Esophagus squamous epithelium (tissue), 5 donors: Measurements from ENCODE around the gene DNAJB8. TPM values are rescaled to one million over a fixed set of nuclear protein-coding genes. Genes with fewer than 3 reads are reported as not detected.
A peak's percentile ranks its signal among the peaks of the same experiment; 100 is the strongest.

ENCODE experiments used
- DNase-seq: peaks from one replicate; lab custom pipeline; 2025; lab: John Stamatoyannopoulos, UW
- H3K27ac ChIP-seq, 4 donors: fragments of 200-600 bp; sonication (generic); one replicate each; pipeline ENCODE4 v1.5.1; 2016 to 2019; ENCODE audit warnings: mild to moderate bottlenecking in 1 of 4
- H3K27me3 ChIP-seq, 4 donors: fragments of 200-600 bp; sonication (generic); 1 replicate in 3 of 4; 2 replicates in 1 of 4; pipeline versions ENCODE4 v1.5.1 to v1.6.0; 2017 to 2021; ENCODE audit warnings: antibody characterized with exemption in 1 of 4
- H3K36me3 ChIP-seq, 3 donors: fragments of 200-600 bp; sonication (generic); one replicate each; pipeline ENCODE4 v1.5.1; 2016 to 2019
- H3K4me1 ChIP-seq, 3 donors: fragments of 200-600 bp; sonication (generic); one replicate each; pipeline ENCODE4 v1.5.1; 2017 to 2019
- H3K4me3 ChIP-seq, 4 donors: fragments of 200-600 bp; sonication (generic); 1 replicate in 3 of 4; 2 replicates in 1 of 4; pipeline ENCODE4 v1.5.1; 2016 to 2019; ENCODE audit warnings: mild to moderate bottlenecking in 2 of 4, moderate library complexity in 1 of 4
- H3K9me3 ChIP-seq, 3 donors: fragments of 200-600 bp; sonication (generic); one replicate each; pipeline ENCODE4 v1.5.1; 2016 to 2019
- CTCF ChIP-seq, 6 experiments: fragments of 450-650 bp in 4 of 6; fragments of 200-600 bp in 2 of 6; sonication (generic) in 2 of 6; IDR thresholded peaks; one replicate each; pipeline ENCODE4 v1.5.1; 2016 to 2019; ENCODE audit warnings: antibody characterized with exemption in 6 of 6, mild to moderate bottlenecking in 4 of 6, moderate library complexity in 4 of 6
- POLR2A ChIP-seq, 4 donors: fragments of 450-650 bp; IDR thresholded peaks; one replicate each; pipeline ENCODE4 v1.6.1; 2017; ENCODE audit warnings: antibody characterized with exemption in 4 of 4, mild to moderate bottlenecking in 4 of 4, moderate library complexity in 3 of 4
- WGBS, 2 donors: methylation state at CpG; one replicate each; pipeline ENCODE4 v1.1.5; 2018; 5-methylcytosine and 5-hydroxymethylcytosine counted together
- intact Hi-C: fragments of 100-400 bp; cut with DNase I; formaldehyde crosslinking; loops from one replicate; pipeline ENCODE4 v1.15.0; 2022
- total RNA-seq, 4 donors: library from RNA; depleted of rRNA; stranded (reverse); fragments of >200 nt; gene quantifications; one replicate each; pipeline ENCODE4 v1.1.0, GENCODE V29; 2016
- donor health status: DM: yes; HTN: yes; CAD: no.

The DNAJB8 gene
- total RNA-seq, 4 donors from 2014 or later, result not detected

GRCh38 chr3:128480717-128481437 is 14.2 kb upstream of the DNAJB8 start:
- TF ChIP-seq CTCF (IDR thresholded peaks at IDR 0.05) (no peak), POLR2A (IDR thresholded peaks at IDR 0.05) (no peak)
- Histone ChIP-seq H3K4me3 (no peak overlapping the region), H3K4me1 (peaks cover 0 to 59% (median 9%) of the 10 kb centered on the region in 3 donors), H3K27me3 (peaks cover 4 to 100% (median 36%) of the 10 kb centered on the region in 4 donors), H3K27ac (peak overlapping the region in 3 of 4 donors; percentile 1 to 42 (median 34)), H3K9me3 (no peaks in the 10 kb centered on the region), H3K36me3 (no peaks in the 10 kb centered on the region)
- intact Hi-C loops, result no loop called here
- 63 to 67% methylated on average over 10 to 20 of the region's 27 CpGs for WGBS, 2 donors
- no peak for DNase-seq

- no peak overlapping the region for H3K4me3 ChIP-seq
- no peaks in the 10 kb centered on the region for H3K36me3 ChIP-seq
- no peaks in the 10 kb centered on the region for H3K9me3 ChIP-seq
- TF ChIP-seq CTCF (IDR thresholded peaks at IDR 0.05) (no peak), POLR2A (IDR thresholded peaks at IDR 0.05) (no peak)
- peaks cover 0 to 53% (median 9%) of the 10 kb centered on the region in 3 donors for H3K4me1 ChIP-seq
- H3K27me3 ChIP-seq, result peaks cover 4 to 100% (median 30%) of the 10 kb centered on the region in 4 donors
- intact Hi-C loops, result no loop called here
- peak overlapping the region in 2 of 4 donors; percentile 34 to 42 for H3K27ac ChIP-seq
- DNase-seq, result no peak
- WGBS, 2 donors, result 63 to 68% methylated on average over 6 of the region's 11 CpGs
Measured at GRCh38 chr3:128480278-128480677, 13.6 kb upstream of the DNAJB8 start.

GRCh38 chr3:128479558-128480086 is 12.9 kb upstream of the DNAJB8 start:
- Histone ChIP-seq H3K4me1 (peaks cover 0 to 52% (median 9%) of the 10 kb centered on the region in 3 donors), H3K9me3 (no peaks in the 10 kb centered on the region), H3K27ac (peak overlapping the region in 1 of 4 donors; percentile 1), H3K27me3 (peaks cover 4 to 96% (median 25%) of the 10 kb centered on the region in 4 donors), H3K36me3 (no peaks in the 10 kb centered on the region), H3K4me3 (no peak overlapping the region)
- TF ChIP-seq POLR2A (IDR thresholded peaks at IDR 0.05), result no peak
- no peak for TF ChIP-seq CTCF (IDR thresholded peaks at IDR 0.05)
- intact Hi-C loops, result no loop called here
- DNase-seq, result no peak
- WGBS, 2 donors, result 68 to 79% methylated on average over 5 to 10 of the region's 10 CpGs

- WGBS, 2 donors, result 54 to 59% methylated on average over 8 to 9 of the region's 11 CpGs
- Histone ChIP-seq H3K4me3 (no peak overlapping the region), H3K36me3 (no peaks in the 10 kb centered on the region), H3K27me3 (peaks cover 4 to 96% (median 19%) of the 10 kb centered on the region in 4 donors), H3K4me1 (peaks cover 0 to 44% (median 9%) of the 10 kb centered on the region in 3 donors), H3K27ac (no peak overlapping the region), H3K9me3 (no peaks in the 10 kb centered on the region)
- intact Hi-C loops, result no loop called here
- TF ChIP-seq CTCF (IDR thresholded peaks at IDR 0.05), result no peak
- TF ChIP-seq POLR2A (IDR thresholded peaks at IDR 0.05), result no peak
- DNase-seq, result no peak
Measured at GRCh38 chr3:128478576-128479506, 12.2 kb upstream of the DNAJB8 start.
